Loucy (cell line): Measurements from ENCODE around the gene CERK.

ENCODE experiments used
- H2AFZ ChIP-seq: fragments of 200-600 bp; sonication (generic); 2 replicates; pipeline ENCODE4 v1.6.0; 2016; ENCODE audit warnings: antibody characterized with exemption, mild to moderate bottlenecking, low read length, moderate library complexity
- H3F3A ChIP-seq: fragments of 200-600 bp; 2 replicates; pipeline ENCODE4 v1.6.0; 2016; ENCODE audit warnings: antibody characterized with exemption, low read depth, mild to moderate bottlenecking
- H3K27me3 ChIP-seq: fragments of 200-600 bp; sonication (generic); 2 replicates; pipeline ENCODE4 v1.6.1; 2014; ENCODE audit warnings: low read length, mild to moderate bottlenecking; ENCODE audit not compliant: insufficient read depth, poor library complexity, severe bottlenecking
- H3K36me3 ChIP-seq: fragments of 200-600 bp; sonication (generic); 2 replicates; pipeline ENCODE4 v1.6.1; 2016; ENCODE audit warnings: low read length; ENCODE audit not compliant: insufficient read depth
- H3K4me1 ChIP-seq: fragments of 200-600 bp; sonication (generic); 2 replicates; pipeline ENCODE4 v1.5.1; 2014; ENCODE audit warnings: low read length, mild to moderate bottlenecking; ENCODE audit not compliant: insufficient read depth, poor library complexity, severe bottlenecking
- H3K4me2 ChIP-seq: fragments of 200-600 bp; sonication (generic); 2 replicates; pipeline ENCODE4 v1.6.0; 2014; ENCODE audit warnings: antibody characterized with exemption, low read length, low read depth, mild to moderate bottlenecking; ENCODE audit not compliant: poor library complexity, severe bottlenecking
- H3K4me3 ChIP-seq: fragments of 200-600 bp; sonication (generic); 2 replicates; pipeline ENCODE4 v1.5.1; 2014; ENCODE audit warnings: low read length, mild to moderate bottlenecking, mixed read lengths; ENCODE audit not compliant: poor library complexity, severe bottlenecking
- H3K79me2 ChIP-seq: fragments of 200-600 bp; sonication (generic); 2 replicates; pipeline ENCODE4 v1.6.1; 2014; ENCODE audit warnings: low read length; ENCODE audit not compliant: insufficient read depth
- H3K9ac ChIP-seq: fragments of 200-600 bp; sonication (generic); 2 replicates; pipeline ENCODE4 v1.6.0; 2014; ENCODE audit warnings: mild to moderate bottlenecking, low read depth, low read length, moderate library complexity; ENCODE audit not compliant: poor library complexity, severe bottlenecking
- H3K9me2 ChIP-seq: fragments of 200-600 bp; sonication (generic); replicated peaks from 2 replicates; pipeline ENCODE4 v1.6.1; 2016; ENCODE audit warnings: low read depth, low read length, mixed read lengths
- H3K9me3 ChIP-seq: fragments of 200-600 bp; sonication (generic); 2 replicates; pipeline ENCODE4 v1.6.1; 2014; ENCODE audit warnings: mild to moderate bottlenecking, antibody characterized with exemption, low read length, low read depth; ENCODE audit not compliant: insufficient read depth
- H4K20me1 ChIP-seq: fragments of 200-600 bp; sonication (generic); 2 replicates; pipeline ENCODE4 v1.6.0; 2014; ENCODE audit warnings: antibody characterized with exemption, low read length, mild to moderate bottlenecking; ENCODE audit not compliant: insufficient read depth, poor library complexity, severe bottlenecking
- EZH2phosphoT487 ChIP-seq: fragments of 200-600 bp; IDR thresholded peaks from 2 replicates; pipeline ENCODE4 v1.6.1; 2018; ENCODE audit warnings: antibody characterized with exemption, mild to moderate bottlenecking, moderate library complexity, borderline replicate concordance
- TF ChIP-seq, protein P1 (sequence below): fragments of 200-600 bp; sonication (generic); conservative IDR thresholded peaks from 2 replicates; pipeline ENCODE4 v1.5.1; 2014; ENCODE audit warnings: mild to moderate bottlenecking, antibody characterized with exemption, low read length

Gene CERK

DNA sequence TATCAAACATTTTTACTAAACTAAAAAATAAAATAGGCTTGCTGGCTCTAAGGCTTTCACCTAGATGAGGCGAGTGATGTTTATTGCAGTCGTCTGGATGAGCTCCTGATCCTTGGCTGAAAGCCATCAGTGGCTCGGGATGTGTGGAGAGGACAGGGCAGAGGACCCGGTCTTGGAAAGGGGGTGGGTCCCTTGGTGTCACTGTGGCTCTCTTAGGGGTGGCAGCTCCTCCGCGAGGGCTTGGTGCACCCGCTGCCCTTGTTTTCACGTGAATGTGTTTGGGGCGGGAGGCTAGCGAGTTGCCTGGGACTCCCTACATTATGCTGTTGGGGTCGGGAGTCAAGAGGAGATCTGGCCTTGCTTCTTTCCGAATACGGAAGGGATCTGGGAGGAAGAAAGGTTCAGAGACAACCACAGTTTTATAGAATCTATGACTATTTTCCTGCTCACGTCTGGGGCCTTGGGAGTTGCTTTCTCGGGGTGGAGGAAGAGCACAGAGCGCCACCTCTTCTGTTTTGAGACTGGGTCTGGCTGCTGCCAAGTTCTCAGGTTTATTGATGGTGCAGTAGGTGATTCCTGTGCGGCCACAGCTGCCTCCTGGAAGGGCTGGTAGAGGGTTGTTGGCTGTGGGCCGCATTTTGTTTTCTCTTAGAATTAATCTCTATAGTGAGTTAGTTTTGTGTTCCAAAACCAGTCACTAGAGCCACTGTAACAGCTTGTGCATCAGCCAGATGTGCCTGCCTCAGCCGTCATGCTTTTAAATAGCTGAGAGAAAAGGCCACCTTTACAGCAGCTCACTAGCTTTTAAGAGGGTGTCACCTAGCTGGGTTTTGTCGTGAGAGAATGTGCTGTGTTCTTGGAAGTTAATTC lies 37.2 kb upstream of the CERK start:
- Histone ChIP-seq H3K9me2 (no peaks in the 10 kb centered on the region), H3K9me3 (no peaks in the 10 kb centered on the region), H3K4me3 (no peak overlapping the region), H3K79me2 (peaks cover 74% of the 10 kb centered on the region; the same call in 1 of the 2 replicates), H3K27me3 (no peaks in the 10 kb centered on the region), H4K20me1 (peaks cover 5% of the 10 kb centered on the region), H3K36me3 (no peaks in the 10 kb centered on the region), H3K4me1 (peaks cover 4% of the 10 kb centered on the region), H3K9ac (no peak overlapping the region), H3F3A (no peaks in the 10 kb centered on the region), H3K4me2 (no peak overlapping the region), H2AFZ (no peak overlapping the region)
- no peak for TF ChIP-seq EZH2phosphoT487

GRCh38 chr22:46774253-46774979 lies 36.4 kb upstream of the CERK start:
- Histone ChIP-seq H3K79me2 (peaks cover 74% of the 10 kb centered on the region; the same call in 1 of the 2 replicates), H4K20me1 (peaks cover 9% of the 10 kb centered on the region), H3K9ac (no peak overlapping the region), H3K36me3 (no peaks in the 10 kb centered on the region), H3K27me3 (no peaks in the 10 kb centered on the region), H3F3A (no peaks in the 10 kb centered on the region), H3K9me2 (no peaks in the 10 kb centered on the region), H3K4me2 (no peak overlapping the region), H3K4me1 (peaks cover 4% of the 10 kb centered on the region), H3K9me3 (no peaks in the 10 kb centered on the region), H2AFZ (no peak overlapping the region), H3K4me3 (no peak overlapping the region)
- TF ChIP-seq, protein P1, sequence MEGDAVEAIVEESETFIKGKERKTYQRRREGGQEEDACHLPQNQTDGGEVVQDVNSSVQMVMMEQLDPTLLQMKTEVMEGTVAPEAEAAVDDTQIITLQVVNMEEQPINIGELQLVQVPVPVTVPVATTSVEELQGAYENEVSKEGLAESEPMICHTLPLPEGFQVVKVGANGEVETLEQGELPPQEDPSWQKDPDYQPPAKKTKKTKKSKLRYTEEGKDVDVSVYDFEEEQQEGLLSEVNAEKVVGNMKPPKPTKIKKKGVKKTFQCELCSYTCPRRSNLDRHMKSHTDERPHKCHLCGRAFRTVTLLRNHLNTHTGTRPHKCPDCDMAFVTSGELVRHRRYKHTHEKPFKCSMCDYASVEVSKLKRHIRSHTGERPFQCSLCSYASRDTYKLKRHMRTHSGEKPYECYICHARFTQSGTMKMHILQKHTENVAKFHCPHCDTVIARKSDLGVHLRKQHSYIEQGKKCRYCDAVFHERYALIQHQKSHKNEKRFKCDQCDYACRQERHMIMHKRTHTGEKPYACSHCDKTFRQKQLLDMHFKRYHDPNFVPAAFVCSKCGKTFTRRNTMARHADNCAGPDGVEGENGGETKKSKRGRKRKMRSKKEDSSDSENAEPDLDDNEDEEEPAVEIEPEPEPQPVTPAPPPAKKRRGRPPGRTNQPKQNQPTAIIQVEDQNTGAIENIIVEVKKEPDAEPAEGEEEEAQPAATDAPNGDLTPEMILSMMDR = no peak
- no peak for TF ChIP-seq EZH2phosphoT487

DNA sequence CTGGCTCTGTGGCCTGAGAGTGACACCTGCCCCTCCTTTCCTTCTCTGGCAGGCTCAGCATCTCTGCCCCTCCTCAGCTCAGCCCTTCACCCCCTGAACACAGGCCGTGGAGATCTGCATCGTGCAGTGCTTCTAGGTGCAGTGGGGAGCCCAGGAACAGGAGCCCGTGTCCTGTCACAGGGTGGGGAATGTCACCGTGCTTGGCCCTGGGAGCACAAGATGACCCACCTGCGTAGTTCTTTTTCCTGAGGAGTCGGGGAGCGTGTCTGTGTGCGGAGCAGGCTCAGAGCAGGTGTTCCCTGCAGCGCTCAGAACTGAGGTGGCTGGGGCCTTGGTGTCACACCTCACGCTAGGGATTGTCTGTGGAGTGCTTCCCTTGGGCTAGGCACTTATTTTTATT lies 35.0 kb upstream of the CERK start:
- H2AFZ ChIP-seq = no peak overlapping the region
- H4K20me1 ChIP-seq = peaks cover 9% of the 10 kb centered on the region
- peaks cover 4% of the 10 kb centered on the region for H3K4me1 ChIP-seq
- no peak overlapping the region for H3K4me3 ChIP-seq
- H3K9ac ChIP-seq = no peak overlapping the region
- TF ChIP-seq, protein P1 = no peak
- TF ChIP-seq EZH2phosphoT487 = no peak
- no peaks in the 10 kb centered on the region for H3K27me3 ChIP-seq
- H3K79me2 ChIP-seq = peaks cover 73% of the 10 kb centered on the region; the same call in 1 of the 2 replicates
- no peaks in the 10 kb centered on the region for H3K36me3 ChIP-seq
- no peaks in the 10 kb centered on the region for H3F3A ChIP-seq
- no peaks in the 10 kb centered on the region for H3K9me3 ChIP-seq
- no peaks in the 10 kb centered on the region for H3K9me2 ChIP-seq
- no peak overlapping the region for H3K4me2 ChIP-seq
